HG02571 (cell line): ENCODE data around the gene ANKS6.

Experiments used
- ATAC-seq: cut with Tn5 transposase; IDR thresholded peaks from one replicate; pipeline ENCODE4 v1.9.1; 2021; ENCODE audit warnings: mild to moderate bottlenecking, moderate library complexity; ENCODE audit not compliant: unreplicated experiment

The ANKS6 gene

GRCh38 chr9:98796364-98797101 is at the start of gene ANKS6:
Gene ANKS6, minus strand, starts transcription at chr9:98796555. Its CDS starts 64 bp downstream, at chr9:98796491.
- peak; percentile 86 for ATAC-seq

GRCh38 chr9:98846081-98846480 is 49.7 kb upstream of the ANKS6 start:
- ATAC-seq: no peak

- no peak for ATAC-seq
Observed at GRCh38 chr9:98842510-98842909, 46.2 kb upstream of the ANKS6 start.

GRCh38 chr9:98839724-98840123 is 43.4 kb upstream of the ANKS6 start:
- ATAC-seq: no peak

- no peak for ATAC-seq
Observed at GRCh38 chr9:98838868-98839565, 42.7 kb upstream of the ANKS6 start.

GRCh38 chr9:98838155-98838867 is 42.0 kb upstream of the ANKS6 start:
- no peak for ATAC-seq

GRCh38 chr9:98837516-98837915 is 41.2 kb upstream of the ANKS6 start:
- ATAC-seq: no peak

- no peak for ATAC-seq
Observed at GRCh38 chr9:98836206-98836605, 39.9 kb upstream of the ANKS6 start.

- no peak for ATAC-seq
Observed at GRCh38 chr9:98834386-98834785, 38.0 kb upstream of the ANKS6 start.

GRCh38 chr9:98833090-98833956 is 37.0 kb upstream of the ANKS6 start:
- ATAC-seq: no peak

- no peak for ATAC-seq
Observed at GRCh38 chr9:98832768-98833089, 36.4 kb upstream of the ANKS6 start.

- no peak for ATAC-seq
Observed at GRCh38 chr9:98831696-98832095, 35.3 kb upstream of the ANKS6 start.

GRCh38 chr9:98830554-98830953 is 34.2 kb upstream of the ANKS6 start:
- no peak for ATAC-seq

GRCh38 chr9:98829766-98830165 is 33.4 kb upstream of the ANKS6 start:
- no peak for ATAC-seq

- ATAC-seq: no peak
Observed at GRCh38 chr9:98826716-98827115, 30.4 kb upstream of the ANKS6 start.

GRCh38 chr9:98825414-98825813 is 29.1 kb upstream of the ANKS6 start:
- no peak for ATAC-seq

- ATAC-seq: no peak
Observed at GRCh38 chr9:98823666-98824334, 27.4 kb upstream of the ANKS6 start.

- no peak for ATAC-seq
Observed at GRCh38 chr9:98822661-98823060, 26.3 kb upstream of the ANKS6 start.

GRCh38 chr9:98821831-98822230 is 25.5 kb upstream of the ANKS6 start:
- ATAC-seq: no peak

- no peak for ATAC-seq
Observed at GRCh38 chr9:98819231-98819630, 22.9 kb upstream of the ANKS6 start.
